ENCODE measurements around the gene TAGLN2.

Gene TAGLN2

GRCh38 chr1:159947942-159948341 lies 22.6 kb upstream of the TAGLN2 start:
- Histone ChIP-seq H3K9ac (ENCODE audit: low read length) (no peak overlapping the region), H3K27me3 (replicated peaks; ENCODE audit: control insufficient read depth, insufficient read depth, low read length) (peaks cover 25% of the 10 kb centered on the region), H3K9me3 (ENCODE audit: control insufficient read depth, low read length) (no peaks in the 10 kb centered on the region), H3K4me3 (ENCODE audit: low read length) (no peak overlapping the region), H3K36me3 (ENCODE audit: control insufficient read depth, insufficient read depth, low read length, severe bottlenecking) (no peaks in the 10 kb centered on the region), H3K4me1 (ENCODE audit: control insufficient read depth, insufficient read depth, low read length) (peaks cover 19% of the 10 kb centered on the region)
- no peak for DNase-seq (ENCODE audit: low read depth)

GRCh38 chr1:159946242-159947187 lies 21.2 kb upstream of the TAGLN2 start:
- Histone ChIP-seq H3K4me3 (ENCODE audit: low read length) (peak overlapping the region; percentile 77), H3K9ac (ENCODE audit: low read length) (no peak overlapping the region), H3K27me3 (replicated peaks; ENCODE audit: control insufficient read depth, insufficient read depth, low read length) (peaks cover 33% of the 10 kb centered on the region), H3K36me3 (ENCODE audit: control insufficient read depth, insufficient read depth, low read length, severe bottlenecking) (no peaks in the 10 kb centered on the region), H3K4me1 (ENCODE audit: control insufficient read depth, insufficient read depth, low read length) (peaks cover 14% of the 10 kb centered on the region), H3K9me3 (ENCODE audit: control insufficient read depth, low read length) (no peaks in the 10 kb centered on the region)
- peak; percentile 14 for DNase-seq (ENCODE audit: low read depth)

- no peaks in the 10 kb centered on the region for H3K9me3 ChIP-seq (ENCODE audit: control insufficient read depth, low read length)
- no peaks in the 10 kb centered on the region for H3K36me3 ChIP-seq (ENCODE audit: control insufficient read depth, insufficient read depth, low read length, severe bottlenecking)
- H3K4me3 ChIP-seq (ENCODE audit: low read length), result peak within 1 kb of the TSS; percentile 77
- DNase-seq (ENCODE audit: low read depth), result peak; percentile 83
- H3K9ac ChIP-seq (ENCODE audit: low read length), result peak within 1 kb of the TSS; percentile 53
- H3K4me1 ChIP-seq (ENCODE audit: control insufficient read depth, insufficient read depth, low read length), result peaks cover 10% of the 10 kb centered on the region
- H3K27me3 ChIP-seq (replicated peaks; ENCODE audit: control insufficient read depth, insufficient read depth, low read length), result peaks cover 42% of the 10 kb centered on the region
Measured at GRCh38 chr1:159945483-159946241, 20.4 kb upstream of the TAGLN2 start, which contains the start of gene IGSF9. Gene IGSF9, minus strand, starts transcription at chr1:159945613. Its CDS starts 2,159 bp downstream, at chr1:159943454.

GRCh38 chr1:159944623-159945455 lies 19.5 kb upstream of the TAGLN2 start:
- Histone ChIP-seq H3K9me3 (ENCODE audit: control insufficient read depth, low read length) (no peaks in the 10 kb centered on the region), H3K4me1 (ENCODE audit: control insufficient read depth, insufficient read depth, low read length) (peaks cover 10% of the 10 kb centered on the region), H3K4me3 (ENCODE audit: low read length) (peak overlapping the region; percentile 77), H3K27me3 (replicated peaks; ENCODE audit: control insufficient read depth, insufficient read depth, low read length) (peaks cover 43% of the 10 kb centered on the region), H3K36me3 (ENCODE audit: control insufficient read depth, insufficient read depth, low read length, severe bottlenecking) (no peaks in the 10 kb centered on the region), H3K9ac (ENCODE audit: low read length) (no peak overlapping the region)
- DNase-seq (ENCODE audit: low read depth), result no peak

- Histone ChIP-seq H3K36me3 (ENCODE audit: control insufficient read depth, insufficient read depth, low read length, severe bottlenecking) (no peaks in the 10 kb centered on the region), H3K9me3 (ENCODE audit: control insufficient read depth, low read length) (no peaks in the 10 kb centered on the region), H3K4me1 (ENCODE audit: control insufficient read depth, insufficient read depth, low read length) (peaks cover 10% of the 10 kb centered on the region), H3K27me3 (replicated peaks; ENCODE audit: control insufficient read depth, insufficient read depth, low read length) (peaks cover 43% of the 10 kb centered on the region), H3K9ac (ENCODE audit: low read length) (no peak overlapping the region), H3K4me3 (ENCODE audit: low read length) (no peak overlapping the region)
- DNase-seq (ENCODE audit: low read depth), result no peak
Measured at GRCh38 chr1:159943908-159944622, 18.8 kb upstream of the TAGLN2 start.

- no peaks in the 10 kb centered on the region for H3K36me3 ChIP-seq (ENCODE audit: control insufficient read depth, insufficient read depth, low read length, severe bottlenecking)
- DNase-seq (ENCODE audit: low read depth), result no peak
- peaks cover 13% of the 10 kb centered on the region for H3K4me1 ChIP-seq (ENCODE audit: control insufficient read depth, insufficient read depth, low read length)
- peaks cover 45% of the 10 kb centered on the region for H3K27me3 ChIP-seq (replicated peaks; ENCODE audit: control insufficient read depth, insufficient read depth, low read length)
- H3K4me3 ChIP-seq (ENCODE audit: low read length), result no peak overlapping the region
- no peak overlapping the region for H3K9ac ChIP-seq (ENCODE audit: low read length)
- no peaks in the 10 kb centered on the region for H3K9me3 ChIP-seq (ENCODE audit: control insufficient read depth, low read length)
Measured at GRCh38 chr1:159943278-159943640, 18.0 kb upstream of the TAGLN2 start.

- Histone ChIP-seq H3K9me3 (ENCODE audit: control insufficient read depth, low read length) (no peaks in the 10 kb centered on the region), H3K36me3 (ENCODE audit: control insufficient read depth, insufficient read depth, low read length, severe bottlenecking) (no peaks in the 10 kb centered on the region), H3K27me3 (replicated peaks; ENCODE audit: control insufficient read depth, insufficient read depth, low read length) (peaks cover 47% of the 10 kb centered on the region), H3K4me1 (ENCODE audit: control insufficient read depth, insufficient read depth, low read length) (peaks cover 13% of the 10 kb centered on the region), H3K4me3 (ENCODE audit: low read length) (no peak overlapping the region), H3K9ac (ENCODE audit: low read length) (no peak overlapping the region)
- no peak for DNase-seq (ENCODE audit: low read depth)
Measured at GRCh38 chr1:159942632-159943277, 17.4 kb upstream of the TAGLN2 start.

GRCh38 chr1:159941591-159942560 lies 16.6 kb upstream of the TAGLN2 start:
- DNase-seq (ENCODE audit: low read depth), result no peak
- H3K4me1 ChIP-seq (ENCODE audit: control insufficient read depth, insufficient read depth, low read length), result peaks cover 13% of the 10 kb centered on the region
- H3K27me3 ChIP-seq (replicated peaks; ENCODE audit: control insufficient read depth, insufficient read depth, low read length), result peaks cover 47% of the 10 kb centered on the region
- no peaks in the 10 kb centered on the region for H3K36me3 ChIP-seq (ENCODE audit: control insufficient read depth, insufficient read depth, low read length, severe bottlenecking)
- H3K9me3 ChIP-seq (ENCODE audit: control insufficient read depth, low read length), result no peaks in the 10 kb centered on the region
- no peak overlapping the region for H3K4me3 ChIP-seq (ENCODE audit: low read length)
- H3K9ac ChIP-seq (ENCODE audit: low read length), result no peak overlapping the region

- peaks cover 47% of the 10 kb centered on the region for H3K27me3 ChIP-seq (replicated peaks; ENCODE audit: control insufficient read depth, insufficient read depth, low read length)
- no peak for DNase-seq (ENCODE audit: low read depth)
- H3K36me3 ChIP-seq (ENCODE audit: control insufficient read depth, insufficient read depth, low read length, severe bottlenecking), result no peaks in the 10 kb centered on the region
- no peak overlapping the region for H3K9ac ChIP-seq (ENCODE audit: low read length)
- H3K9me3 ChIP-seq (ENCODE audit: control insufficient read depth, low read length), result no peaks in the 10 kb centered on the region
- H3K4me3 ChIP-seq (ENCODE audit: low read length), result no peak overlapping the region
- H3K4me1 ChIP-seq (ENCODE audit: control insufficient read depth, insufficient read depth, low read length), result peaks cover 13% of the 10 kb centered on the region
Measured at GRCh38 chr1:159941141-159941540, 15.8 kb upstream of the TAGLN2 start.

Measured in adipocyte (in vitro differentiated cells).